SK-N-SH (cell line): ENCODE results near the gene SETDB2.

Experiments
- CTCF ChIP-seq: fragments of 200-600 bp; sonication (generic); IDR thresholded peaks from 2 replicates; pipeline ENCODE4 v1.6.1; 2017; ENCODE audit warnings: antibody characterized with exemption, mild to moderate bottlenecking, moderate library complexity
- FOXJ3 ChIP-seq: sonication (generic); formaldehyde crosslinking; IDR thresholded peaks from 2 replicates; pipeline ENCODE4 v1.5.1; 2020; ENCODE audit warnings: mild to moderate bottlenecking, missing genetic modification reagents
- JUND ChIP-seq: IDR thresholded peaks from 2 replicates; pipeline ENCODE4 v1.4.0; 2012
- RFX5 ChIP-seq: IDR thresholded peaks from 2 replicates; pipeline ENCODE4 v1.6.1; 2012; ENCODE audit warnings: mild to moderate bottlenecking, improper control_type of control experiment, low read length
- TAF1 ChIP-seq: IDR thresholded peaks from 2 replicates; pipeline ENCODE4 v1.6.1; 2012; ENCODE audit warnings: low read depth, mild to moderate bottlenecking, low read length, moderate library complexity, borderline replicate concordance
- TEAD4 ChIP-seq: IDR thresholded peaks from 2 replicates; pipeline ENCODE4 v1.4.0; 2012; ENCODE audit warnings: mild to moderate bottlenecking, borderline replicate concordance; ENCODE audit not compliant: insufficient read depth

GRCh38 chr13:49441312-49441711 lies 2.8 kb upstream of the SETDB2 start:
- TF ChIP-seq FOXJ3 (CRISPR knock-in tag) (no peak), CTCF (no peak), TAF1 (no peak), JUND (no peak), RFX5 (no peak), TEAD4 (no peak)
